Cardiac muscle cell (in vitro differentiated cells and primary cell): Measurements from ENCODE around the gene CPPED1. TPM values are rescaled to one million over a fixed set of nuclear protein-coding genes. Genes with fewer than 3 reads are reported as not detected.

Experiments used
- DNase-seq, 2 donors: peaks; one replicate each; pipeline versions ENCODE4 v3.0.0 to v3.0.0-alpha.2; 2010 to 2017; ENCODE audit warnings: low read depth in 1 of 2, low spot score in 1 of 2
- H3K27ac ChIP-seq: fragments of 200-600 bp; sonication (generic); 2 replicates; pipeline ENCODE4 v1.5.1; 2016
- H3K27me3 ChIP-seq: fragments of 200-600 bp; sonication (generic); 2 replicates; pipeline ENCODE4 v1.6.0; 2016; ENCODE audit warnings: control low read depth
- H3K36me3 ChIP-seq: fragments of 200-600 bp; sonication (generic); 2 replicates; pipeline ENCODE4 v1.5.1; 2016; ENCODE audit warnings: control low read depth
- H3K4me1 ChIP-seq: fragments of 200-600 bp; sonication (generic); 2 replicates; pipeline ENCODE4 v1.8.1; 2017; ENCODE audit warnings: low read depth, mild to moderate bottlenecking, mixed run types
- H3K4me3 ChIP-seq: fragments of 200-600 bp; sonication (generic); 2 replicates; pipeline ENCODE4 v1.5.1; 2016; ENCODE audit warnings: mild to moderate bottlenecking
- H3K9me3 ChIP-seq: fragments of 200-600 bp; sonication (generic); 2 replicates; pipeline ENCODE4 v1.5.1; 2017; ENCODE audit warnings: low read depth, mild to moderate bottlenecking, control low read depth
- CTCF ChIP-seq: IDR thresholded peaks from 2 replicates; pipeline ENCODE4 v1.5.1; 2012; ENCODE audit warnings: low read depth, mild to moderate bottlenecking, low read length
- polyA plus RNA-seq: library from polyadenylated mRNA; unstranded; fragments of >200 nt; fragmentation: Nextera tagmentation; extraction: Ambion mirVana; gene quantifications from 2 replicates; pipeline ENCODE4 v1.2.1, GENCODE V29; 2016
- total RNA-seq: library from RNA; depleted of rRNA; stranded (reverse); fragments of >200 nt; gene quantifications from 2 replicates; pipeline ENCODE4 v1.2.3, GENCODE V29; 2016

The CPPED1 gene
- total and polyA plus RNA-seq, 2 experiments from 2014 or later = 10.0 to 12.0 TPM

DNA sequence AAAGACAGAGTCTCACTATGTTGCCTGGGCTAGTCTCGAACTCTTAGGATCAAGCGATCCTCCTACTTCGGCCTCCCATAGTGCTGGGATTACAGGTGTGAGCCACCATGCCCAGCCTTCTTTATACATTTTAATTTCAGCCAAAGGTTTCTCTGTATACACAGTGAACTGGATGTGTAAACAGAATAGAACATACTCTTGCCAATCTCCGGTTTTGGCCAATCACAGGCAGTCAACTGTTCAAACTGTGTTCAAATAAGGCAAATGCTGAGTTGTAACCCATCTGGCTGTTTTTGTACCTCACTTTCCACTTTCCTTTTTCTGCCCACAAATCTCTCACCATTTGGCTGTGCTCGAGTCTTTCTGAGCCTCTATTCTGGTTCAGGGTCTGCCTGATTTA is 108.2 kb downstream of the CPPED1 start:
- Histone ChIP-seq H3K27ac (no peak overlapping the region), H3K4me1 (no peaks in the 10 kb centered on the region), H3K4me3 (no peak overlapping the region), H3K27me3 (no peaks in the 10 kb centered on the region), H3K9me3 (no peaks in the 10 kb centered on the region), H3K36me3 (no peaks in the 10 kb centered on the region)
- TF ChIP-seq CTCF = no peak
- DNase-seq = no peak

GRCh38 chr16:12690024-12690423 is 113.7 kb downstream of the CPPED1 start:
- H3K27ac ChIP-seq = no peak overlapping the region
- no peaks in the 10 kb centered on the region for H3K36me3 ChIP-seq
- H3K27me3 ChIP-seq = no peaks in the 10 kb centered on the region
- no peaks in the 10 kb centered on the region for H3K4me1 ChIP-seq
- no peaks in the 10 kb centered on the region for H3K9me3 ChIP-seq
- no peak for DNase-seq
- no peak for TF ChIP-seq CTCF
- no peak overlapping the region for H3K4me3 ChIP-seq

- no peak for TF ChIP-seq CTCF
- Histone ChIP-seq H3K4me1 (no peaks in the 10 kb centered on the region), H3K27me3 (no peaks in the 10 kb centered on the region), H3K4me3 (no peak overlapping the region), H3K9me3 (no peaks in the 10 kb centered on the region), H3K27ac (no peak overlapping the region), H3K36me3 (no peaks in the 10 kb centered on the region)
- no peak for DNase-seq
Measured at GRCh38 chr16:12688951-12689850, 114.5 kb downstream of the CPPED1 start.

DNA sequence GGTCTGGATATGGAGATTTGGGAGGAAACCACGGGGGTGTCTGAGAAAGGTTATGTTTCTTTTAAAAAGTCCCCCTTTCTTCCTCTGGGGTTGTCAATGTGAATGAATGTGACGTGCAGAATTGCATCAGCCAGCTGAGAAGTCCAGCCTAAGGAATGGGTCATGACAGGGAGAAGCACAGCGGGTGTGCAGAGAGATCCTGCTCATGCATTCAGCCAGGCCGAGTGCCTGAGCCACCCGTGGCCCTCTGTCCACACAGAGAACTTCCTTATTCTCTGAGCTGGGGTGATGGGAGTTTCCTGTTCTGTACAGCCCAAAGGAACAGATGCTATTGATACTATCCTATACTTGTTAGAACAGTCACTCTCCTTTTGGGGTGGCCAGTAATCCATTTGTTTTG is 117.9 kb downstream of the CPPED1 start:
- TF ChIP-seq CTCF = no peak
- DNase-seq = no peak

DNA sequence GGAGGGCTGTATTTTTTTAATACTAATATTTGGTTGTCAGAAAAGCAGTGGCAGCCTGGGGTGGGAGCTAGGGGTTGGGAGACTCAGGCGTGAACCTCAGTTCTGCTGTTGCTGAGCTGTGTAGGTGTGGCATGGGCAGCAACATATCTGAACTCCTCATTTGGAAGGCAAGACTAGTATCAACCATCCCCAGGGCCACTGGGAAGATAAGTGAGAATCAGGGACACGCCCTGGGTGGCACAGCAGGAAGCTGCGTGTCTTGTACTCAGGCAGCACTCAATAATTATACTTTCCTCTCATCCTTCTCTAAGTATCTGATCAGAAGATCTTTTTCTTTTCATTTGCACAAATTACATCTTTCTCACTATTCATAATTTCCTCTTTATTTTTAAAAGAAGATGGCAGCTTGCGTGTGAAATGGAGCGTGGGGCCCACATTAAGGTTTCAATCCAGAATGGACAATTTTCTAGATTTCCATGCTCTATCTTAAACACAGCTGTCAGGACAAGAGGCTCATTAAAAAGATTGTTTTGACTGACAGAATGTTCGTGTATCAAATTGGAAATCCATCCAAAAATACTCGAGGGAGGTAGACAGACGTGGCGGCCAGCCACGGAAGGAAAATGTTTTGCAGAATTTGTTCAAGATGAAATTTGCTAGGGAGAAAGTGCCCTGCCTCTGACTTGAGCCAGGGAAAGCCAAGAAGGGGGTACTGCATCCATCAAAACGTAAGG is 121.1 kb downstream of the CPPED1 start:
- no peaks in the 10 kb centered on the region for H3K4me1 ChIP-seq
- H3K27ac ChIP-seq = no peak overlapping the region
- H3K36me3 ChIP-seq = no peaks in the 10 kb centered on the region
- H3K9me3 ChIP-seq = no peaks in the 10 kb centered on the region
- H3K27me3 ChIP-seq = no peaks in the 10 kb centered on the region
- no peak for TF ChIP-seq CTCF
- no peak overlapping the region for H3K4me3 ChIP-seq
- no peak for DNase-seq

More for the DNA sequence above, 117.9 kb downstream of the CPPED1 start:
- no peaks in the 10 kb centered on the region for H3K27me3 ChIP-seq
- no peaks in the 10 kb centered on the region for H3K9me3 ChIP-seq
- H3K4me1 ChIP-seq = no peaks in the 10 kb centered on the region
- no peak overlapping the region for H3K4me3 ChIP-seq
- no peaks in the 10 kb centered on the region for H3K36me3 ChIP-seq
- no peak overlapping the region for H3K27ac ChIP-seq
